Smooth muscle cell (in vitro differentiated cells): Measurements from ENCODE around the gene IQCN. TPM values are rescaled to one million over a fixed set of nuclear protein-coding genes. Genes with fewer than 3 reads are reported as not detected.

Source experiments
- DNase-seq: peaks from one replicate; lab custom pipeline; 2025; ENCODE audit not compliant: unreplicated experiment; lab: John Stamatoyannopoulos, UW
- H2AFZ ChIP-seq: fragments of 200-600 bp; sonication (generic); 2 replicates; pipeline ENCODE4 v1.6.0; 2016; ENCODE audit warnings: antibody characterized with exemption, low read depth, mild to moderate bottlenecking
- H3F3A ChIP-seq: fragments of 200-600 bp; sonication (generic); 2 replicates; pipeline ENCODE4 v1.6.0; 2017; ENCODE audit warnings: antibody characterized with exemption, low read depth
- H3K27ac ChIP-seq: fragments of 200-600 bp; sonication (generic); 2 replicates; pipeline ENCODE4 v1.5.1; 2016; ENCODE audit warnings: low read depth, mild to moderate bottlenecking
- H3K27me3 ChIP-seq: fragments of 200-600 bp; sonication (generic); 2 replicates; pipeline ENCODE4 v1.6.1; 2016; ENCODE audit warnings: low read depth, mild to moderate bottlenecking
- H3K36me3 ChIP-seq: fragments of 200-600 bp; sonication (generic); 2 replicates; pipeline ENCODE4 v1.5.1; 2016; ENCODE audit warnings: low read depth
- H3K4me1 ChIP-seq: fragments of 200-600 bp; sonication (generic); 2 replicates; pipeline ENCODE4 v1.5.1; 2016; ENCODE audit warnings: low read depth
- H3K4me2 ChIP-seq: fragments of 200-600 bp; sonication (generic); 2 replicates; pipeline ENCODE4 v1.6.0; 2016; ENCODE audit warnings: mild to moderate bottlenecking
- H3K4me3 ChIP-seq: fragments of 200-600 bp; sonication (generic); 2 replicates; pipeline ENCODE4 v1.5.1; 2016; ENCODE audit warnings: mild to moderate bottlenecking
- H3K79me2 ChIP-seq: fragments of 200-600 bp; sonication (generic); 2 replicates; pipeline ENCODE4 v1.6.0; 2016; ENCODE audit warnings: low read depth, mild to moderate bottlenecking
- H3K9ac ChIP-seq: fragments of 200-600 bp; sonication (generic); 2 replicates; pipeline ENCODE4 v1.6.0; 2016; ENCODE audit warnings: low read depth
- H3K9me3 ChIP-seq: fragments of 200-600 bp; sonication (generic); replicated peaks from 2 replicates; pipeline ENCODE4 v1.5.1; 2016; ENCODE audit warnings: low read depth
- H4K20me1 ChIP-seq: fragments of 200-600 bp; sonication (generic); 2 replicates; pipeline ENCODE4 v1.6.0; 2016; ENCODE audit warnings: low read depth
- WGBS: methylation state at CpG from one replicate; pipeline ENCODE4 v1.1.7; 2016; ENCODE audit warnings: low lambda C conversion rate; 5-methylcytosine and 5-hydroxymethylcytosine counted together
- polyA plus RNA-seq: library from polyadenylated mRNA; unstranded; fragments of >200 nt; fragmentation: Nextera tagmentation; extraction: Ambion mirVana; gene quantifications from 2 replicates; pipeline ENCODE4 v1.2.1, GENCODE V29; 2016
- total RNA-seq: library from RNA; depleted of rRNA; stranded (reverse); fragments of >200 nt; gene quantifications from 2 replicates; pipeline ENCODE4 v1.2.3, GENCODE V29; 2014
- TF ChIP-seq, protein P1 (sequence below): fragments of 200-600 bp; sonication (generic); IDR thresholded peaks from 2 replicates; pipeline ENCODE4 v1.5.1; 2017; ENCODE audit warnings: borderline replicate concordance, mild to moderate bottlenecking, antibody characterized with exemption; ENCODE audit not compliant: insufficient read depth, poor library complexity, severe bottlenecking

IQCN gene
- total and polyA plus RNA-seq, 2 experiments from 2014 or later = 2.5 to 4.9 TPM

DNA sequence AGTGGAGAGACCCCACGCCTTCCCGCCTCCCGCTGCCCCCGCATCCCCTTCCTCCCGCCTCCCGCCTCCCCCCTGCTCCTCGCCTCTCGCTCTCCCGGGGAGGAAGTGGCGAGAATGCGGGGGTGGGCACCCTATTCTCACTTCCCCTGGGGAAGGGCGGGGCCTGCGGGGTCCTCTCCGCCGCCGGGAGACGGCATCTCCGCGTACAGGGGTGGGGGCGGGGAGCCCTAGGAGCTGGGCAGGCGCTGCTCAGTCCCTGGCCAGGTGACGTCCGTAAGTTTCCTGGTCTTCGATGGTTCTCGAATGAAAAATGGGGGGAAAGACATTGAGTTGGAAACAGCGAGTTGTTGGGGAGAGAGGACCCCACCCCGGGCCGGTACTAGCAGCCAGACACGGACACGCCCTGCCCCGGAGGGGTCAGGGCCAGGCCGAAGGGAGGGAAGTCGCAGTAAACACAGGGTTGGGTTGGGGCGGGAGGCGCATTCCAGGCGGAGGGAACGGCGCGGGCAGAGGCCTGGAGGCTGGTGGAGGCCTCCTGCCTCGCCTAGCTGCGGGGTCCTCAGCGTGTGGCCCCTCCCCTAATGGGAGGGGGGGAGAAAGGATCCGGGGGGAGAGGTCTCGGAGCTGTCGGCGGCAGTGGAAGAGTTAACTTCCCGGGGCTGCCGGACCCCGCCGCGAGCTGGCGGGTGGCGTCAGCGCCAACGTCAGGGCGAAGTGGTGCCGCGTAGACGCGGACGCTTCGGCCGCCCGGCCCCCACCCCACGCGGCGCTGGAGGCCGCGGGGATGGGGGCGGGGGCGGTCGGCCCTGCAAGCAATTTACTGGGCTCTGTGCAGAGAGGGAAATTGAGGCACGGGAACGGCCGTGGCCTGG lies 17.6 kb upstream of the IQCN start:
- Histone ChIP-seq H3K4me1 (peaks cover 17% of the 10 kb centered on the region), H3K4me3 (peak overlapping the region; percentile 61), H3K27ac (peak overlapping the region; percentile 98), H3K4me2 (peak overlapping the region; percentile 87), H4K20me1 (no peaks in the 10 kb centered on the region), H3K79me2 (no peaks in the 10 kb centered on the region), H3K36me3 (no peaks in the 10 kb centered on the region), H3K27me3 (no peaks in the 10 kb centered on the region), H3K9ac (peak overlapping the region; percentile 97), H2AFZ (peak overlapping the region; percentile 61), H3F3A (peaks cover 20% of the 10 kb centered on the region), H3K9me3 (no peaks in the 10 kb centered on the region)
- DNase-seq = peak; percentile 89
- TF ChIP-seq, protein P1, sequence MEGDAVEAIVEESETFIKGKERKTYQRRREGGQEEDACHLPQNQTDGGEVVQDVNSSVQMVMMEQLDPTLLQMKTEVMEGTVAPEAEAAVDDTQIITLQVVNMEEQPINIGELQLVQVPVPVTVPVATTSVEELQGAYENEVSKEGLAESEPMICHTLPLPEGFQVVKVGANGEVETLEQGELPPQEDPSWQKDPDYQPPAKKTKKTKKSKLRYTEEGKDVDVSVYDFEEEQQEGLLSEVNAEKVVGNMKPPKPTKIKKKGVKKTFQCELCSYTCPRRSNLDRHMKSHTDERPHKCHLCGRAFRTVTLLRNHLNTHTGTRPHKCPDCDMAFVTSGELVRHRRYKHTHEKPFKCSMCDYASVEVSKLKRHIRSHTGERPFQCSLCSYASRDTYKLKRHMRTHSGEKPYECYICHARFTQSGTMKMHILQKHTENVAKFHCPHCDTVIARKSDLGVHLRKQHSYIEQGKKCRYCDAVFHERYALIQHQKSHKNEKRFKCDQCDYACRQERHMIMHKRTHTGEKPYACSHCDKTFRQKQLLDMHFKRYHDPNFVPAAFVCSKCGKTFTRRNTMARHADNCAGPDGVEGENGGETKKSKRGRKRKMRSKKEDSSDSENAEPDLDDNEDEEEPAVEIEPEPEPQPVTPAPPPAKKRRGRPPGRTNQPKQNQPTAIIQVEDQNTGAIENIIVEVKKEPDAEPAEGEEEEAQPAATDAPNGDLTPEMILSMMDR = no peak
- 2% methylated on average over 28 of the region's 75 CpGs for WGBS

DNA sequence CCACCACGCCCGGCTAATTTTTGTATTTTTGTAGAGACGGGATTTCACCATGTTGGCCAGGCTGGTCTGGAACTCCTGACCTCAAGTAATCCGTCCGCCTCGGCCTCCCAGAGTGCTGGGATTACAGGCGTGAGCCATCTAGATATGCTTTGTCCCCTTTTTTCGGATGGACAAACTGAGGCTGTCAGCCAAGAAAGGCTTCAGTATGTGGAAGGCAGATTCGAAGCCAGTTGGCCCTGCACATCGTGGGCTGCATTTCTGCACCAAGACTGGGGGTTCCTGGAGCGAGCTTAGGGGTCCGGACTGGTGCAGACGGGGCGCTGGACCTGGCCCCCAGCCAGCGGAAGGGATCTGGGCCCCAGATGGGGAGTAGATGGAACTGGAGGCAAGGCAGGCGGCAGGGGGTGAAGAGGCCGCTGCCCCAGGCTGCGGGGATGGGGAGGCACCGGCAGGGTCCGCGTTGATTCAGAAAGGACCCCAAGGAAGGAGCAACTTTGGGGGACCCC lies 16.8 kb upstream of the IQCN start:
- TF ChIP-seq, protein P1 = no peak
- Histone ChIP-seq H3K79me2 (no peaks in the 10 kb centered on the region), H3K9me3 (no peaks in the 10 kb centered on the region), H3K4me2 (peak overlapping the region; percentile 87), H3K36me3 (no peaks in the 10 kb centered on the region), H3K9ac (peak overlapping the region; percentile 97), H3K27ac (peak overlapping the region; percentile 98), H3K4me1 (peaks cover 22% of the 10 kb centered on the region), H2AFZ (no peak overlapping the region), H4K20me1 (no peaks in the 10 kb centered on the region), H3K4me3 (peak overlapping the region; percentile 61), H3K27me3 (no peaks in the 10 kb centered on the region), H3F3A (peaks cover 24% of the 10 kb centered on the region)
- WGBS = 49% methylated on average over 21 of the region's 21 CpGs
- DNase-seq = no peak

DNA sequence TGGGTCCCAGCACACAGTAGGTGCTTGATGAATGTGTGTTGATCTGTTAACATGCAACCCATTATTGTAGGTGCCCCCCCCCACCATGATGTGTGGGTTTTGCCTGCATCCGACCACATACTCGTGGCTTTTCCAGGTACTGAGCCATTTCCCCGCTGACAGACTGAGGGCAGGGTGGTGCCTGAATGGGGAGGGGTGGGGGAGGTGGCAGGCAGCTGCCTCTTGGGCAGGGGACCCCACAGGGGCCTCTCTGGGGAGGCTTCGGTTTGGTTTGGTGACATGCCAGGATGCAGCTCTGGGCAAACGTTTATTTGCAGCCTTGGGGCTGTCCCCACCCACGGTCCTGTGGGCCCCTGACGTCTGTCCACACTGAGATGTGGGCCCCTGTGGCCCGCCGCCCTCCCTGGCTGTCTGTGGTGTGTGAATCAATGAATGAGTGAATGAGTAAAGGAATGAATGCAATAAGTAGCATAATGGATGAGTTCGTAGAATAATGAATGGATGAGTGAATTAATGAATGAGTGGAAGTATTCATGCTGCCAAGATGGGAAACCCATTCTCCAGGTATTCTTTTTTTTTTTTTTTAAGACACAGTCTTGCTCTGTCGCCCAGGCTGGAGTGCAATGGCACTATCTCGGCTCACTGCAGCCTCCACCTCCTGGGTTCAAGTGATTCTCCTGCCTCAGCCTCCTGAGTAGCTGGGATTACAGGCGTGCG lies 16.2 kb upstream of the IQCN start:
- Histone ChIP-seq H3K27me3 (no peaks in the 10 kb centered on the region), H3K4me3 (no peak overlapping the region), H3K4me2 (peak overlapping the region; percentile 87), H3K9me3 (no peaks in the 10 kb centered on the region), H2AFZ (no peak overlapping the region), H3K27ac (peak overlapping the region; percentile 98), H3K36me3 (no peaks in the 10 kb centered on the region), H3K4me1 (peaks cover 22% of the 10 kb centered on the region), H3K9ac (no peak overlapping the region), H3K79me2 (no peaks in the 10 kb centered on the region), H4K20me1 (no peaks in the 10 kb centered on the region), H3F3A (peaks cover 24% of the 10 kb centered on the region)
- WGBS = 46% methylated on average over 14 of the region's 14 CpGs
- TF ChIP-seq, protein P1 = no peak
- DNase-seq = peak; percentile 24
